ENCODE results near the gene KCNH1.
A peak's percentile ranks its signal among the peaks of the same experiment; 100 is the strongest.

KCNH1 gene

GRCh38 chr1:210764536-210764935 is 369.4 kb downstream of the KCNH1 start:
- no peak for DNase-seq

GRCh38 chr1:210758761-210759160 is 375.2 kb downstream of the KCNH1 start:
- no peak for DNase-seq

- no peak for DNase-seq
Measured at GRCh38 chr1:210758261-210758660, 375.7 kb downstream of the KCNH1 start.

- no peak for DNase-seq
Measured at GRCh38 chr1:210757677-210758076, 376.3 kb downstream of the KCNH1 start.

- DNase-seq, result no peak
Measured at GRCh38 chr1:210755991-210756659, 377.8 kb downstream of the KCNH1 start.

- peak in 21 of 56 donors; percentile 7 to 66 (median 16) for DNase-seq
Measured at GRCh38 chr1:210754878-210755665, 378.9 kb downstream of the KCNH1 start.

- no peak for DNase-seq
Measured at GRCh38 chr1:210751911-210752310, 382.0 kb downstream of the KCNH1 start.

- no peak for DNase-seq
Measured at GRCh38 chr1:210750468-210750867, 383.5 kb downstream of the KCNH1 start.

- no peak for DNase-seq
Measured at GRCh38 chr1:210748796-210749195, 385.2 kb downstream of the KCNH1 start.

- peak in 1 of 56 donors; percentile 5 for DNase-seq
Measured at GRCh38 chr1:210747890-210748289, 386.1 kb downstream of the KCNH1 start.

GRCh38 chr1:210747112-210747511 is 386.8 kb downstream of the KCNH1 start:
- no peak for DNase-seq

- DNase-seq, result no peak
Measured at GRCh38 chr1:210746024-210746731, 387.8 kb downstream of the KCNH1 start.

- no peak for DNase-seq
Measured at GRCh38 chr1:210743038-210743437, 390.9 kb downstream of the KCNH1 start.

GRCh38 chr1:210741564-210741963 is 392.4 kb downstream of the KCNH1 start:
- no peak for DNase-seq

- no peak for DNase-seq
Measured at GRCh38 chr1:210739627-210740026, 394.3 kb downstream of the KCNH1 start.

- no peak for DNase-seq
Measured at GRCh38 chr1:210738256-210738655, 395.7 kb downstream of the KCNH1 start.

GRCh38 chr1:210736713-210737112 is 397.2 kb downstream of the KCNH1 start:
- DNase-seq, result no peak

GRCh38 chr1:210731597-210731996 is 402.4 kb downstream of the KCNH1 start:
- no peak for DNase-seq

- DNase-seq, result no peak
Measured at GRCh38 chr1:210731193-210731592, 402.8 kb downstream of the KCNH1 start.

GRCh38 chr1:210730023-210730422 is 403.9 kb downstream of the KCNH1 start:
- DNase-seq, result no peak

GRCh38 chr1:210728437-210729149 is 405.4 kb downstream of the KCNH1 start:
- no peak for DNase-seq

GRCh38 chr1:210727709-210728108 is 406.2 kb downstream of the KCNH1 start:
- no peak for DNase-seq

Measured in amygdala (tissue), 56 donors.